H1 (cell line): ENCODE results near the gene EXOG.

Experiments used
- POLR2A ChIP-seq, 2 experiments: IDR thresholded peaks; 1 replicate in 1 of 2; 2 replicates in 1 of 2; pipeline ENCODE4 v1.6.1; 2011; ENCODE audit warnings: low read depth in 2 of 2, low read length in 2 of 2, mild to moderate bottlenecking in 2 of 2; ENCODE audit errors: control extremely low read depth in 1 of 2
- POLR2AphosphoS5 ChIP-seq: IDR thresholded peaks from 2 replicates; pipeline ENCODE4 v1.6.1; 2011; ENCODE audit warnings: low read depth, low read length
- RFX5 ChIP-seq: IDR thresholded peaks from 2 replicates; pipeline ENCODE4 v1.6.1; 2011; ENCODE audit warnings: low read depth, low read length, improper control_type of control experiment, borderline replicate concordance
- TF ChIP-seq, protein P1 (sequence below), 3 experiments: IDR thresholded peaks; 1 replicate in 2 of 3; 2 replicates in 1 of 3; pipeline versions ENCODE4 v1.5.1 to v1.6.1; 2011; ENCODE audit warnings: low read length in 3 of 3, mild to moderate bottlenecking in 3 of 3, inconsistent platforms in 2 of 3, low read depth in 1 of 3, moderate library complexity in 1 of 3; ENCODE audit not compliant: insufficient read depth in 1 of 3; ENCODE audit errors: control extremely low read depth in 1 of 3

GRCh38 chr3:38542401-38543298 lies 46.5 kb downstream of the EXOG start:
- TF ChIP-seq POLR2A (IDR thresholded peaks at IDR 0.05; ENCODE audit: control extremely low read depth in 1 of 2, low read depth in 2 of 2, low read length in 2 of 2) (no peak), POLR2AphosphoS5 (no peak), RFX5 (no peak)
- TF ChIP-seq, protein P1, sequence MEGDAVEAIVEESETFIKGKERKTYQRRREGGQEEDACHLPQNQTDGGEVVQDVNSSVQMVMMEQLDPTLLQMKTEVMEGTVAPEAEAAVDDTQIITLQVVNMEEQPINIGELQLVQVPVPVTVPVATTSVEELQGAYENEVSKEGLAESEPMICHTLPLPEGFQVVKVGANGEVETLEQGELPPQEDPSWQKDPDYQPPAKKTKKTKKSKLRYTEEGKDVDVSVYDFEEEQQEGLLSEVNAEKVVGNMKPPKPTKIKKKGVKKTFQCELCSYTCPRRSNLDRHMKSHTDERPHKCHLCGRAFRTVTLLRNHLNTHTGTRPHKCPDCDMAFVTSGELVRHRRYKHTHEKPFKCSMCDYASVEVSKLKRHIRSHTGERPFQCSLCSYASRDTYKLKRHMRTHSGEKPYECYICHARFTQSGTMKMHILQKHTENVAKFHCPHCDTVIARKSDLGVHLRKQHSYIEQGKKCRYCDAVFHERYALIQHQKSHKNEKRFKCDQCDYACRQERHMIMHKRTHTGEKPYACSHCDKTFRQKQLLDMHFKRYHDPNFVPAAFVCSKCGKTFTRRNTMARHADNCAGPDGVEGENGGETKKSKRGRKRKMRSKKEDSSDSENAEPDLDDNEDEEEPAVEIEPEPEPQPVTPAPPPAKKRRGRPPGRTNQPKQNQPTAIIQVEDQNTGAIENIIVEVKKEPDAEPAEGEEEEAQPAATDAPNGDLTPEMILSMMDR (IDR thresholded peaks at IDR 0.05; ENCODE audit: control extremely low read depth in 1 of 3, insufficient read depth in 1 of 3, low read depth in 1 of 3, low read length in 3 of 3) = no peak
